Suprapubic skin (tissue), 4 donors: ENCODE measurements around the gene SIL1. TPM values are rescaled to one million over a fixed set of nuclear protein-coding genes. Genes with fewer than 3 reads are reported as not detected.
"Not testable (repeated sequence)": the region's sequence is repeated elsewhere in the genome, so short reads cannot be mapped to it uniquely, and the experiment has no call there.

Experiments
- DNase-seq, 2 donors: peaks; one replicate each; pipeline ENCODE4 v3.0.0-alpha.2; 2019; ENCODE audit warnings: low spot score in 2 of 2
- H3K27ac ChIP-seq: fragments of 200-600 bp; sonication (generic); one replicate; pipeline ENCODE4 v1.5.1; 2019
- H3K27me3 ChIP-seq: fragments of 200-600 bp; sonication (generic); one replicate; pipeline ENCODE4 v1.5.1; 2019
- H3K36me3 ChIP-seq: fragments of 200-600 bp; sonication (generic); one replicate; pipeline ENCODE4 v1.5.1; 2019
- H3K4me1 ChIP-seq: fragments of 200-600 bp; sonication (generic); one replicate; pipeline ENCODE4 v1.5.1; 2019
- H3K4me3 ChIP-seq: fragments of 200-600 bp; sonication (generic); one replicate; pipeline ENCODE4 v1.5.1; 2019; ENCODE audit warnings: mild to moderate bottlenecking
- H3K9me3 ChIP-seq: fragments of 200-600 bp; sonication (generic); one replicate; pipeline ENCODE4 v1.5.1; 2019
- EP300 ChIP-seq: sonication (generic); formaldehyde crosslinking; IDR thresholded peaks from one replicate; pipeline ENCODE4 v1.6.1; 2017; ENCODE audit warnings: antibody characterized with exemption
- POLR2A ChIP-seq, 2 donors: fragments of 450-650 bp; IDR thresholded peaks; one replicate each; pipeline ENCODE4 v1.6.1; 2017; ENCODE audit warnings: antibody characterized with exemption in 2 of 2, mild to moderate bottlenecking in 2 of 2, moderate library complexity in 2 of 2
- POLR2AphosphoS5 ChIP-seq, 3 donors: sonication (generic); formaldehyde crosslinking; IDR thresholded peaks; one replicate each; pipeline ENCODE4 v1.6.1; 2017; ENCODE audit warnings: antibody characterized with exemption in 3 of 3
- WGBS: methylation state at CpG from one replicate; pipeline ENCODE4 v1.1.5; 2018; 5-methylcytosine and 5-hydroxymethylcytosine counted together
- total RNA-seq, 4 donors: library from RNA; depleted of rRNA; stranded (reverse); fragments of >200 nt; gene quantifications; one replicate each; pipeline ENCODE4 v1.1.0, GENCODE V29; 2016
- TF ChIP-seq, protein P1 (sequence below), 2 donors: fragments of 200-600 bp in 1 of 2; fragments of 450-650 bp in 1 of 2; sonication (generic) in 1 of 2; IDR thresholded peaks; one replicate each; pipeline ENCODE4 v1.5.1; 2016 to 2019; ENCODE audit warnings: antibody characterized with exemption in 2 of 2, mild to moderate bottlenecking in 1 of 2, moderate library complexity in 1 of 2

SIL1 gene
- total RNA-seq, 4 donors from 2014 or later: 38.5 to 54.6 (median 41.7) TPM

DNA sequence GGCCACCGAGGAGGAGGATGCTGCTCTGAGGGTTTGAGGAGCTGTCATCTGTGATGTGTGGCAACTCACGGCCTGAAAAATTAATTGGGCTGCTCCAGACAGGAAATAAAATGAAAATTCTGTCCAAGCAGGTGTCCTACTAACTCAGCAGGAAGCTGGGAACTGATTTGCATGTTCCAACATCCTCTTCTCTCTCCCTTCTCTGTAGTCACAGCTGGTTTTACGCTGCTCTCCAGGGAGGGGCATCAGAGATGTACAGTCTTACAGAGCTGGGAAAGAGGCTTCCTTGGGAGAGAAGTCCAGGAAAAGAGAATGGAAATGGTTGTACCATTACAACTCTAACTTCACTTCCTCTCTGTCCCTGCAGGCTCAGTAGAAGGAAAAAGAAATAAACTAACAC lies 24.2 kb upstream of the SIL1 start:
- no peak for TF ChIP-seq POLR2A (IDR thresholded peaks at IDR 0.05)
- TF ChIP-seq, protein P1, sequence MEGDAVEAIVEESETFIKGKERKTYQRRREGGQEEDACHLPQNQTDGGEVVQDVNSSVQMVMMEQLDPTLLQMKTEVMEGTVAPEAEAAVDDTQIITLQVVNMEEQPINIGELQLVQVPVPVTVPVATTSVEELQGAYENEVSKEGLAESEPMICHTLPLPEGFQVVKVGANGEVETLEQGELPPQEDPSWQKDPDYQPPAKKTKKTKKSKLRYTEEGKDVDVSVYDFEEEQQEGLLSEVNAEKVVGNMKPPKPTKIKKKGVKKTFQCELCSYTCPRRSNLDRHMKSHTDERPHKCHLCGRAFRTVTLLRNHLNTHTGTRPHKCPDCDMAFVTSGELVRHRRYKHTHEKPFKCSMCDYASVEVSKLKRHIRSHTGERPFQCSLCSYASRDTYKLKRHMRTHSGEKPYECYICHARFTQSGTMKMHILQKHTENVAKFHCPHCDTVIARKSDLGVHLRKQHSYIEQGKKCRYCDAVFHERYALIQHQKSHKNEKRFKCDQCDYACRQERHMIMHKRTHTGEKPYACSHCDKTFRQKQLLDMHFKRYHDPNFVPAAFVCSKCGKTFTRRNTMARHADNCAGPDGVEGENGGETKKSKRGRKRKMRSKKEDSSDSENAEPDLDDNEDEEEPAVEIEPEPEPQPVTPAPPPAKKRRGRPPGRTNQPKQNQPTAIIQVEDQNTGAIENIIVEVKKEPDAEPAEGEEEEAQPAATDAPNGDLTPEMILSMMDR (IDR thresholded peaks at IDR 0.05): no peak

DNA sequence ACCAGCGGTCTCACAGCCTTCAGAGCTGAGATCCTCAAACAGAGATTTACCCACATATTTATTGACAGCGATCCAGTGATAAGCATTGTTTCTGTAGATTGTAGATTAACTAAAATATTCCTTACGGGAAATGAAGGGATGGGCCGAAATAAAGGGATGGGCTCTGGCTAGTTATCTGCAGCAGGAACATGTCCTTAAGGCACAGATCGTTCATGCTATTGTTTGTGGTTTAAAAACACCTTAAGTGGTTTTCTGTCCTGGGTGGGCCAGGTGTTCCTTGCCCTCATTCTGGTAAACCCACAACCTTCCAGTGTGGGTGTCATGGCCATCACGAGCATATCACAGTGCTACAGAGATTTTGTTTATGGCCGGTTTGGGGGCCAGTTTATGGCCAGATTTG lies 19.9 kb upstream of the SIL1 start:
- not testable (repeated sequence) for H3K4me3 ChIP-seq, H3K27me3 ChIP-seq, H3K27ac ChIP-seq, DNase-seq, H3K36me3 ChIP-seq, H3K4me1 ChIP-seq, H3K9me3 ChIP-seq
- 94% methylated on average over 7 of the region's 7 CpGs for WGBS

More for the DNA sequence above, 24.2 kb upstream of the SIL1 start:
- no peaks in the 10 kb centered on the region for H3K27me3 ChIP-seq
- 47% methylated on average over 3 of the region's 3 CpGs for WGBS
- no peaks in the 10 kb centered on the region for H3K9me3 ChIP-seq
- H3K4me1 ChIP-seq: no peaks in the 10 kb centered on the region
- no peak overlapping the region for H3K4me3 ChIP-seq
- DNase-seq: no peak
- H3K27ac ChIP-seq: no peak overlapping the region
- H3K36me3 ChIP-seq: no peaks in the 10 kb centered on the region

DNA sequence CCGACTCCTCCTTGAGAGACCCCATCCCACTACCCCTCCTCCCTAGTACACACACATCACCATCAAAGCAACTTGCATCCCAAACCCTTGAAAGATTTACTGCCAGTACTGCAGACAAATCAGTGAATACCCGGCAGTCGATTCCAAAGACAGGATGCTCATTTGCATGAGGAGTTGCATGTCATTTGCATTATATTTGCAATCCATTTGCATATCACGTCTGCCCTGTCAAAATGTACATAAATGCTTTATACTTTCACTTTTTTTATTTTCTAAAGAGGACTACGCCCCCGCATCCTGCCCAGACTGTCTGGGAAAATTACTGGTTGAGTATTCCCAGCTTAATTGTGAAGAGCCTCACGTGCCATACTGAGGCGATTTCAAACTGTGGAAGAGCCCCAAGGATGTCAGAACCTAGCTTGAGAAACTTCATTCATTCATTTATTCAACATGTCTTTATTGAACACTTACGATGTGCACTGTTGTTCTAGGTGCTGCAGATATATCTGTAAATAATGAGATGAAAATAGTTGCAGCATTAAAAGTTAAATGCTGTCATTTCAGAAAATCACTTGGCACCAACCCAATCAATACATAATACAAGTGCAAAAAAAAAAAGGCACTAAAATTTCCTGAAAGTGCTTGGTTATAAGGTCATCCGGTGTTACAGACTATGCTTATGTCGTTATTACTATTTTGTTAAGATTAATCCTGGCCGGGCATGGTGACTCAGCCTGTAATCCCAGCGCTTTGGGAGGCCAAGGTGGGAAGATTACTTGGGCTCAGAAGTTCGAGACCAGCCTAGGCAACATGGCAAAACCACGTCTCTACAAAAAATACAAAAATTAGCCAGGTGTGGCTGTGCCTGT lies 17.2 kb upstream of the SIL1 start:
- DNase-seq: no peak
- no peaks in the 10 kb centered on the region for H3K36me3 ChIP-seq
- TF ChIP-seq, protein P1 (IDR thresholded peaks at IDR 0.05): no peak
- no peak for TF ChIP-seq POLR2A (IDR thresholded peaks at IDR 0.05)
- no peak for TF ChIP-seq POLR2AphosphoS5 (IDR thresholded peaks at IDR 0.05)
- no peak for TF ChIP-seq EP300
- no peaks in the 10 kb centered on the region for H3K4me1 ChIP-seq
- H3K27ac ChIP-seq: no peak overlapping the region
- 65% methylated on average over 15 of the region's 15 CpGs for WGBS
- no peak overlapping the region for H3K4me3 ChIP-seq
- H3K27me3 ChIP-seq: no peaks in the 10 kb centered on the region
- no peaks in the 10 kb centered on the region for H3K9me3 ChIP-seq

DNA sequence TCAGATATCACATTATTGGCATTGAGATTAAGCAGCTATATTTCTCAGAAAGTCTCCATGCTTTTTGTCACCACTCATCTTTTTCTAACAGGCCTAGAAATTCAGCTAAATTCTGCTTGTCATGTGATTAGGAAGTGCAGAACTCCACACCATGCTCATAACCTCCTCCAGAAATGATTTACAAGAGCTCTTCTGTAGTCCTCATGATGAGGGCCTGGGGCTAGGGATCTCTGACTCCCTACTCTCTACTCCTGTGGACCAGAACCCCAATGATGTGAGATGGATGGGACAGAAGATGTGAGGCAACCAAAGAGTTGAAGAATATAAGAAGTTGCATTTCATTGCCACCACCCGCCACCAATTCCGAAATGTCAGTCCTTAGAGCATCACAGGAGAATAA lies 16.5 kb upstream of the SIL1 start:
- no peaks in the 10 kb centered on the region for H3K27me3 ChIP-seq
- no peak overlapping the region for H3K27ac ChIP-seq
- H3K4me3 ChIP-seq: no peak overlapping the region
- 100% methylated on average over 2 of the region's 2 CpGs for WGBS
- H3K36me3 ChIP-seq: no peaks in the 10 kb centered on the region
- TF ChIP-seq EP300: no peak
- TF ChIP-seq POLR2AphosphoS5 (IDR thresholded peaks at IDR 0.05): no peak
- TF ChIP-seq, protein P1 (IDR thresholded peaks at IDR 0.05): no peak
- TF ChIP-seq POLR2A (IDR thresholded peaks at IDR 0.05): no peak
- DNase-seq: no peak
- H3K4me1 ChIP-seq: no peaks in the 10 kb centered on the region
- no peaks in the 10 kb centered on the region for H3K9me3 ChIP-seq

DNA sequence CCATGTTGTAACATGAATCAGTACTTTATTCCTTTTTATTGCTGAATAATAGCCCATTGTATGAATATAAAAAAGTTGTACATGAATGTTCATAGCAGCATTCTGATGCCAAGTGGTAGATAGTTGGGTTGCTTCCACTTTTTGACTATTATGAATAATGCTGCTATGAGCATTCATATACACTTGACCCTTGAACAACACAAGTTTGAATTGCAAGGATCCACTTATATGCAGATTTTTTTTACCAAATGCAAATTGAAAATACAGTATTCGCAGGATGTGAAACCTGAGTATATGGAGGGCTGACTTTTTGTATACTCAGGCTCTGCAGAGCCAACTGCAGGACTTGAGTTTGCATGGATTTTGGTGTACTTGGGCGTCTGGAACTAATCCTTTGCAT lies 14.7 kb upstream of the SIL1 start:
- H3K9me3 ChIP-seq: no peaks in the 10 kb centered on the region
- H3K27me3 ChIP-seq: no peaks in the 10 kb centered on the region
- 77% methylated on average over 2 of the region's 2 CpGs for WGBS
- H3K27ac ChIP-seq: no peak overlapping the region
- TF ChIP-seq EP300 (no peak), POLR2AphosphoS5 (IDR thresholded peaks at IDR 0.05) (no peak), POLR2A (IDR thresholded peaks at IDR 0.05) (no peak)
- TF ChIP-seq, protein P1 (IDR thresholded peaks at IDR 0.05): no peak
- DNase-seq: no peak
- no peaks in the 10 kb centered on the region for H3K4me1 ChIP-seq
- H3K4me3 ChIP-seq: no peak overlapping the region
- H3K36me3 ChIP-seq: no peaks in the 10 kb centered on the region
